Parathyroid adenoma (tissue), 2 donors: ENCODE measurements around the gene P2RX4.
"Not testable (repeated sequence)": the region's sequence is repeated elsewhere in the genome, so short reads cannot be mapped to it uniquely, and the experiment has no call there.

Experiments used
- H2AFZ ChIP-seq: fragments of 300-600 bp; sonication (generic); one replicate; pipeline ENCODE4 v1.7.0; 2017; ENCODE audit warnings: antibody characterized with exemption, mild to moderate bottlenecking
- H3K27ac ChIP-seq: fragments of 300-600 bp; sonication (generic); one replicate; pipeline ENCODE4 v1.7.0; 2017
- H3K27me3 ChIP-seq: fragments of 300-600 bp; sonication (generic); one replicate; pipeline ENCODE4 v1.7.0; 2017; ENCODE audit warnings: low read length; ENCODE audit not compliant: control insufficient read depth, insufficient read depth
- H3K36me3 ChIP-seq: fragments of 300-600 bp; sonication (generic); one replicate; pipeline ENCODE4 v1.7.0; 2017; ENCODE audit warnings: low read length; ENCODE audit not compliant: control insufficient read depth, insufficient read depth
- H3K4me1 ChIP-seq: fragments of 300-600 bp; sonication (generic); one replicate; pipeline ENCODE4 v1.7.0; 2017; ENCODE audit warnings: control low read depth
- H3K4me2 ChIP-seq: fragments of 300-600 bp; sonication (generic); one replicate; pipeline ENCODE4 v1.7.0; 2017; ENCODE audit warnings: low read length
- H3K4me3 ChIP-seq: fragments of 300-600 bp; sonication (generic); one replicate; pipeline ENCODE4 v1.7.0; 2017; ENCODE audit warnings: low read depth, low read length
- H3K79me2 ChIP-seq: fragments of 300-600 bp; sonication (generic); one replicate; pipeline ENCODE4 v1.7.0; 2017; ENCODE audit warnings: control low read depth
- H3K9ac ChIP-seq: fragments of 300-600 bp; sonication (generic); one replicate; pipeline ENCODE4 v1.7.0; 2017; ENCODE audit warnings: mild to moderate bottlenecking
- H3K9me3 ChIP-seq: fragments of 300-600 bp; sonication (generic); one replicate; pipeline ENCODE4 v1.7.0; 2017; ENCODE audit warnings: low read length; ENCODE audit not compliant: control insufficient read depth
- CTCF ChIP-seq: fragments of 300-600 bp; sonication (generic); IDR thresholded peaks from one replicate; pipeline ENCODE4 v1.7.0; 2017; ENCODE audit warnings: antibody characterized with exemption, mild to moderate bottlenecking
- donor health status: primary hyperparathyroidism.

P2RX4 gene

GRCh38 chr12:121223292-121224285 is 13.7 kb downstream of the P2RX4 start:
- no peak overlapping the region for H3K9ac ChIP-seq
- no peak overlapping the region for H3K4me2 ChIP-seq
- no peaks in the 10 kb centered on the region for H3K27me3 ChIP-seq
- H3K36me3 ChIP-seq: no peaks in the 10 kb centered on the region
- no peaks in the 10 kb centered on the region for H3K9me3 ChIP-seq
- H2AFZ ChIP-seq: no peak overlapping the region
- H3K4me3 ChIP-seq: no peak overlapping the region
- TF ChIP-seq CTCF: peak; percentile 27
- no peak overlapping the region for H3K27ac ChIP-seq
- H3K79me2 ChIP-seq: no peaks in the 10 kb centered on the region
- peaks cover 8% of the 10 kb centered on the region for H3K4me1 ChIP-seq

GRCh38 chr12:121224591-121224990 is 14.7 kb downstream of the P2RX4 start:
- H3K27me3 ChIP-seq: no peaks in the 10 kb centered on the region
- H3K79me2 ChIP-seq: no peaks in the 10 kb centered on the region
- peak overlapping the region; percentile 16 for H3K4me3 ChIP-seq
- no peaks in the 10 kb centered on the region for H3K36me3 ChIP-seq
- TF ChIP-seq CTCF: no peak
- H3K9ac ChIP-seq: no peak overlapping the region
- H3K4me2 ChIP-seq: peak overlapping the region; percentile 42
- H3K4me1 ChIP-seq: peaks cover 8% of the 10 kb centered on the region
- peak overlapping the region; percentile 51 for H2AFZ ChIP-seq
- no peaks in the 10 kb centered on the region for H3K9me3 ChIP-seq
- H3K27ac ChIP-seq: no peak overlapping the region

- H3K36me3 ChIP-seq: no peaks in the 10 kb centered on the region
- no peak overlapping the region for H3K9ac ChIP-seq
- no peak overlapping the region for H3K4me2 ChIP-seq
Measured at GRCh38 chr12:121226399-121226798, 16.5 kb downstream of the P2RX4 start.

GRCh38 chr12:121226871-121227270 is 16.9 kb downstream of the P2RX4 start:
- H3K4me1 ChIP-seq, H3K9me3 ChIP-seq, H3K27me3 ChIP-seq, H3K36me3 ChIP-seq, H3K9ac ChIP-seq, H3K4me3 ChIP-seq, H3K79me2 ChIP-seq, H3K4me2 ChIP-seq: not testable (repeated sequence)
- H3K27ac ChIP-seq: peak overlapping the region; percentile 81
- peak overlapping the region; percentile 84 for H2AFZ ChIP-seq

More at GRCh38 chr12:121226399-121226798, 16.5 kb downstream of the P2RX4 start:
- TF ChIP-seq CTCF: no peak
- Histone ChIP-seq H2AFZ (no peak overlapping the region), H3K27ac (no peak overlapping the region), H3K27me3 (no peaks in the 10 kb centered on the region), H3K79me2 (no peaks in the 10 kb centered on the region), H3K9me3 (no peaks in the 10 kb centered on the region), H3K4me1 (peaks cover 8% of the 10 kb centered on the region), H3K4me3 (no peak overlapping the region)

- peak overlapping the region; percentile 84 for H2AFZ ChIP-seq
- H3K36me3 ChIP-seq: no peaks in the 10 kb centered on the region
- no peak for TF ChIP-seq CTCF
- H3K4me1 ChIP-seq: peaks cover 8% of the 10 kb centered on the region
- H3K4me2 ChIP-seq: peak overlapping the region; percentile 35
- H3K27me3 ChIP-seq: no peaks in the 10 kb centered on the region
- H3K27ac ChIP-seq: peak overlapping the region; percentile 81
- no peaks in the 10 kb centered on the region for H3K9me3 ChIP-seq
- no peak overlapping the region for H3K4me3 ChIP-seq
- no peak overlapping the region for H3K9ac ChIP-seq
- H3K79me2 ChIP-seq: no peaks in the 10 kb centered on the region
Measured at GRCh38 chr12:121227294-121227693, 17.4 kb downstream of the P2RX4 start.
